ENCODE measurements around the gene MYH14. TPM values are rescaled to one million over a fixed set of nuclear protein-coding genes. Genes with fewer than 3 reads are reported as not detected.

MYH14 gene
- total and polyA plus RNA-seq, 9 of the 15 experiments (the other 6 are each of a cell fraction or from before 2014, with no cell fraction given), result 0.04 to 0.86 (median 0.19) TPM; not detected in 2

GRCh38 chr19:50328224-50328872 is 124.9 kb downstream of the MYH14 start (continued):
- peak in 1 of 2 experiments; percentile 53; a peak in 1 of 4 replicates for TF ChIP-seq UBTF (IDR thresholded peaks at IDR 0.05; ENCODE audit: borderline replicate concordance in 1 of 2, low read depth in 2 of 2, low read length in 2 of 2)
- TF ChIP-seq ZBTB43 (CRISPR knock-in tag; IDR thresholded peaks at IDR 0.05), result no peak
- peak in 1 of 2 experiments; percentile 45; a peak in 2 of 4 replicates for TF ChIP-seq RAD21 (CRISPR knock-in tag; conservative IDR thresholded peaks at IDR 0.05 in 1 of 2, IDR thresholded peaks at IDR 0.05 in 1 of 2)
- 0 out of 4 replicates have a peak, but pooled peaks of 1 of the 2 experiments have one; percentile 29 for TF ChIP-seq MAZ (CRISPR knock-in tag; conservative IDR thresholded peaks at IDR 0.05 in 1 of 2, IDR thresholded peaks at IDR 0.05 in 1 of 2)
- no peak for TF ChIP-seq ID3 (CRISPR knock-in tag; IDR thresholded peaks at IDR 0.05)
- TF ChIP-seq ID3 (tag; IDR thresholded peaks at IDR 0.05), result peak; percentile 25; the same call in 1 of the 2 replicates
- no peak for TF ChIP-seq TCF3 (CRISPR knock-in tag; IDR thresholded peaks at IDR 0.05)
- no peak; the same call in 1 of the 2 replicates for TF ChIP-seq THAP12 (CRISPR knock-in tag; IDR thresholded peaks at IDR 0.05)
- no peak for TF ChIP-seq ATF3 (IDR thresholded peaks at IDR 0.05)
- no peak for TF ChIP-seq ATF3 (CRISPR knock-in tag; conservative IDR thresholded peaks at IDR 0.05)
- TF ChIP-seq RBM14 (IDR thresholded peaks at IDR 0.05; ENCODE audit: borderline replicate concordance, insufficient read depth, low read depth, low read length), result no peak
- TF ChIP-seq NR0B1 (IDR thresholded peaks at IDR 0.05; ENCODE audit: partially characterized antibody), result no peak
- no peak for TF ChIP-seq DMBX1 (CRISPR knock-in tag; IDR thresholded peaks at IDR 0.05; ENCODE audit: borderline replicate concordance)
- TF ChIP-seq ZNF280A (IDR thresholded peaks at IDR 0.05; ENCODE audit: low read depth, partially characterized antibody), result no peak

Data from K562 (cell line).